MCF 10A (cell line): ENCODE measurements around the gene CEMP1. TPM values are rescaled to one million over a fixed set of nuclear protein-coding genes. Genes with fewer than 3 reads are reported as not detected.
"Not testable (repeated sequence)": the region's sequence is repeated elsewhere in the genome, so short reads cannot be mapped to it uniquely, and the experiment has no call there.

Source experiments
- BruUV-seq: library from RNA; stranded (reverse); fragments of 400-500 nt; replicated peaks from 2 replicates; lab custom pipeline; 2021; lab: Mats Ljungman, UMichigan
- CTCF ChIA-PET: fragments of 300-600 bp; sonication (Branson Sonifier 250); formaldehyde crosslinking; extraction: SDS; loops from one replicate; lab custom pipeline; 2021; ENCODE audit warnings: antibody characterized with exemption, inconsistent platforms; lab: Yijun Ruan, JAX
- POLR2A ChIA-PET: fragments of 300-600, 350-650 bp; sonication (Branson Sonifier 250); formaldehyde crosslinking; extraction: SDS; loops from one replicate; lab custom pipeline; 2020; ENCODE audit warnings: antibody characterized with exemption, inconsistent platforms; lab: Yijun Ruan, JAX
- DNase-seq: peaks from one replicate; pipeline ENCODE4 v3.0.0-alpha.2; 2018; ENCODE audit not compliant: unreplicated experiment
- H3K27ac Mint-ChIP-seq: one replicate; pipeline ENCODE4 v1.8.0; 2022; ENCODE audit warnings: mild to moderate bottlenecking, low read depth, mixed read lengths; ENCODE audit not compliant: unreplicated experiment
- H3K27me3 Mint-ChIP-seq: one replicate; pipeline ENCODE4 v1.8.0; 2022; ENCODE audit warnings: mixed read lengths; ENCODE audit not compliant: insufficient read depth, unreplicated experiment
- H3K36me3 Mint-ChIP-seq: one replicate; pipeline ENCODE4 v1.8.0; 2022; ENCODE audit warnings: mild to moderate bottlenecking, moderate library complexity, mixed read lengths; ENCODE audit not compliant: insufficient read depth, unreplicated experiment
- H3K4me1 Mint-ChIP-seq: one replicate; pipeline ENCODE4 v1.8.0; 2022; ENCODE audit warnings: mixed read lengths; ENCODE audit not compliant: insufficient read depth, unreplicated experiment
- H3K4me3 Mint-ChIP-seq: one replicate; pipeline ENCODE4 v1.8.0; 2022; ENCODE audit warnings: mild to moderate bottlenecking, moderate library complexity, mixed read lengths; ENCODE audit not compliant: unreplicated experiment
- H3K9me3 Mint-ChIP-seq: one replicate; pipeline ENCODE4 v1.8.0; 2022; ENCODE audit warnings: mixed read lengths; ENCODE audit not compliant: unreplicated experiment
- CTCF ChIP-seq: fragments of 200-600 bp; IDR thresholded peaks from one replicate; pipeline ENCODE4 v1.8.0; 2022; ENCODE audit warnings: antibody characterized with exemption, mild to moderate bottlenecking; ENCODE audit not compliant: unreplicated experiment
- intact Hi-C: fragments of 100-400 bp; cut with micrococcal nuclease; formaldehyde crosslinking; loops from 2 replicates; pipeline ENCODE4 v1.14.1; 2022
- total RNA-seq: library from RNA; stranded (reverse); gene quantifications from 2 replicates; pipeline ENCODE4 v1.2.3, GENCODE V29; 2022

The CEMP1 gene
- total RNA-seq, 1 experiment from 2014 or later: not detected

GRCh38 chr16:2535625-2536013 is 4.4 kb upstream of the CEMP1 start:
- no peak for DNase-seq
- Mint-ChIP-seq H3K4me3 (no peak overlapping the region), H3K4me1 (peaks cover 17% of the 10 kb centered on the region), H3K36me3 (peaks cover 19% of the 10 kb centered on the region), H3K9me3 (no peaks in the 10 kb centered on the region), H3K27me3 (no peaks in the 10 kb centered on the region), H3K27ac (no peak overlapping the region)
- BruUV-seq: no TSS peak
- TF ChIP-seq CTCF: no peak
- ChIA-PET POLR2A (interaction anchor here (3.4 to 4.2 kb wide), 2 partner anchors 16 to 21 kb away, joined by 24 to 26 read pairs; partner anchors contain the start of genes AMDHD2 and ATP6V0C), CTCF (no interaction called here)
- intact Hi-C loops: no loop called here

- H3K36me3 Mint-ChIP-seq: peaks cover 11% of the 10 kb centered on the region
- H3K9me3 Mint-ChIP-seq, DNase-seq, BruUV-seq, H3K27me3 Mint-ChIP-seq, H3K27ac Mint-ChIP-seq, intact Hi-C loops: not testable (repeated sequence)
- peak overlapping the region; percentile 23 for H3K4me3 Mint-ChIP-seq
- CTCF ChIA-PET: interaction anchor here (0.9 kb wide), 1 partner anchor 10 kb away, joined by 3 read pairs; no protein-coding TSS in a partner anchor
- POLR2A ChIA-PET: interaction anchor here (0.7 to 4.2 kb wide), 2 partner anchors 15 to 1768 kb away, joined by 3 to 24 read pairs; partner anchors contain the start of gene AMDHD2
- H3K4me1 Mint-ChIP-seq: peaks cover 20% of the 10 kb centered on the region
Measured at GRCh38 chr16:2534335-2534734, 3.1 kb upstream of the CEMP1 start.

GRCh38 chr16:2533912-2534311 is 2.7 kb upstream of the CEMP1 start:
- no peak for TF ChIP-seq CTCF
- peaks cover 16% of the 10 kb centered on the region for H3K4me1 Mint-ChIP-seq

GRCh38 chr16:2533142-2533755 is 2.0 kb upstream of the CEMP1 start:
- H3K9me3 Mint-ChIP-seq, H3K27me3 Mint-ChIP-seq, DNase-seq, BruUV-seq, intact Hi-C loops: not testable (repeated sequence)
- POLR2A ChIA-PET: interaction anchor here (0.5 to 3.8 kb wide), 11 partner anchors 9 to 378 kb away, joined by 3 to 62 read pairs (median 5); partner anchors contain the start of genes AMDHD2, ATP6V0C, PRSS27 and RNPS1
- peak overlapping the region; percentile 98 for H3K4me3 Mint-ChIP-seq
- peak overlapping the region; percentile 100 for H3K27ac Mint-ChIP-seq
- peaks cover 11% of the 10 kb centered on the region for H3K4me1 Mint-ChIP-seq
- CTCF ChIA-PET: interaction anchor here (0.5 kb wide), 1 partner anchor 44 kb away, joined by 3 read pairs; no protein-coding TSS in a partner anchor
- peaks cover 11% of the 10 kb centered on the region for H3K36me3 Mint-ChIP-seq

More at GRCh38 chr16:2533912-2534311, 2.7 kb upstream of the CEMP1 start:
- peaks cover 11% of the 10 kb centered on the region for H3K36me3 Mint-ChIP-seq
- H3K27ac Mint-ChIP-seq: no peak overlapping the region
- peak overlapping the region; percentile 23 for H3K4me3 Mint-ChIP-seq
- CTCF ChIA-PET: no interaction called here
- no peak for DNase-seq
- no peaks in the 10 kb centered on the region for H3K27me3 Mint-ChIP-seq
- POLR2A ChIA-PET: interaction anchor here (3.4 kb wide), 1 partner anchor 19 kb away, joined by 57 read pairs; the partner anchor contains the start of gene ATP6V0C
- intact Hi-C loops: no loop called here
- H3K9me3 Mint-ChIP-seq: no peaks in the 10 kb centered on the region
- BruUV-seq: no TSS peak
